Ramos (cell line): Measurements from ENCODE around the gene KCTD17.

Experiments used
- in situ Hi-C: fragments of 300-500 bp; cut with MboI; formaldehyde crosslinking; loops from one replicate; pipeline ENCODE4 v1.14.3; 2022; ENCODE audit warnings: low sequenced_read_pairs; ENCODE audit not compliant: unreplicated experiment

Gene KCTD17

DNA sequence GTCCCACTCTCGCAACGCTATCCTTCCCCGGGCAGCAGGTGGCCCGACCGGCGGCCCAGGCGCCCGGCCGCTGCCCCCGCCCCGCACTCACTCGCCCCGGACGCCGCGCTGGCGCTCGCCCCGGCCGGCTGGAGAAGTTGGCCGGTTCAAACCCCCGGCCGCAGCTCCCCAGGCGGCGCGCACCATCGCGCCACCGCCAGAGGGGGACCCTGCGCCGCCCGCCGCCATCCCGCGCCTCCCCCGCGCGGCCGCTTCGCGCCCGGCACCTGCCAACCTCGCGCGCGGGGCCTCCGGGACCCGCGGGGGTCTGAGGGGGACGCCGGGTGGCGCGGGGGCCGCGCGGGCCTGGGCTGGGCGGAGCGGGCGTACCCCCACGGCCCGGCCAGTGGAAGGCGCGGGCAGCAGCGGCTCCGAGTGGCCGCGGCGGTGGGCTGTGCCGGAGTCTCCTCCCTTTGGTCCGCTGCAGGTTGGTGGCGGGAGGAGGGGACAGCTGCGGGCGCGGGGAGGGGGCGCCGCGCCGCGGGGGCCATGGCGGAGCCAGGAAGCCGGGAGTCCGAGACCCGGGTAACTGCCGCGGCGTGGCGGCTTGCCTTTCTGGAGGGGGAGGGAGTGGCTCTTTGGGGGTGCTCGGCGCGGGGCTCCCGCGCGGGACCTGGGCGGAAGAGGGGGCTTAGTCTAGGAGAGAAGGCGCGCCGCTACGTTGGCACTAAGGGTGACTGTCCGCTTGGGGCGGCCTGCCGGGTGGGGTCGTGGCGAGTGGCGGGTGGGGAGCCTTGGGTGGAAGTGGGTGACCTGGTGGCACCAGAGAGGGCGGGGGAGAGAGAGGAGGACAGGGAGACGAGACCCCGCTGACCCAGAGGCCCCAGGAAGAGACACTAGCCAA lies 32.0 kb upstream of the KCTD17 start, which contains the start of the genes MPST and TST:
Gene MPST (plus strand): TSS at position 434 of the 883 bp plus-strand sequence. CDS start 95 bp downstream, at position 529.
Gene TST (minus strand): TSS at position 139 of the 883 bp plus-strand sequence. CDS start 715 bp downstream, outside the sequence.
- in situ Hi-C loops = no loop called here

DNA sequence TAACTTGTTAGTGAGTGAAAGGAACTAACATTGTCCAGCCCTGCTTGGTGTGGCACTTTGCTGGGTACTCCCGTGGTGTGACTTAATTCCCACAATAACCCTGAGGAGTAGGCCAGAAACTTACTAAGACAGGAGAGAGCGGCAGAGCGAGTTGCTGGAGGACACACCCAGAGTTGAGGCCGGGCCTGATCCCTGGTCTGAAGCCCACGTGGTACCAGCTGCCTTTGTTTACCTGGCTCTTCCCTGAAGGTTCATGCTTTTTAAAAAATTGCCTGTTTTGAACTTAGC lies 31.4 kb upstream of the KCTD17 start:
- in situ Hi-C loops = no loop called here

DNA sequence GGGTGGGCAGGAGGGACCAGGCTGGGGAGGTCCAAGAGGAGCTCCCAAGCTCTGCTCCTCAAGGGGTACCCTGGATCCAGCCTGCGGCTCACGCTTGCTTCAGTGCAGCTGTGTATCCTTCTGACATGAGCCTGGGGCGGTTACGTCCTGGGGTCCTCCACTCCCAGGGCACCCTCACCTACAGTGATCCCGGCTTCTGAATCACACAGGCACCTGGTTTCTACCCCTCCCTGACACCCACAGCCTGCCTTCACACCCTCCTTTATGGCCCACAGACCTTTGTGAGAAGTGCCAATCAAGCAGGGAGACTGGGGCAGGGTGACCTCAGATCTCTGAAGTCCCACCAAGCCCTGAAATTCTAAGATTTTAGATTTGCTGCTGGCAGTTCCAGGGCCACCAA lies 30.5 kb upstream of the KCTD17 start:
- in situ Hi-C loops = no loop called here

DNA sequence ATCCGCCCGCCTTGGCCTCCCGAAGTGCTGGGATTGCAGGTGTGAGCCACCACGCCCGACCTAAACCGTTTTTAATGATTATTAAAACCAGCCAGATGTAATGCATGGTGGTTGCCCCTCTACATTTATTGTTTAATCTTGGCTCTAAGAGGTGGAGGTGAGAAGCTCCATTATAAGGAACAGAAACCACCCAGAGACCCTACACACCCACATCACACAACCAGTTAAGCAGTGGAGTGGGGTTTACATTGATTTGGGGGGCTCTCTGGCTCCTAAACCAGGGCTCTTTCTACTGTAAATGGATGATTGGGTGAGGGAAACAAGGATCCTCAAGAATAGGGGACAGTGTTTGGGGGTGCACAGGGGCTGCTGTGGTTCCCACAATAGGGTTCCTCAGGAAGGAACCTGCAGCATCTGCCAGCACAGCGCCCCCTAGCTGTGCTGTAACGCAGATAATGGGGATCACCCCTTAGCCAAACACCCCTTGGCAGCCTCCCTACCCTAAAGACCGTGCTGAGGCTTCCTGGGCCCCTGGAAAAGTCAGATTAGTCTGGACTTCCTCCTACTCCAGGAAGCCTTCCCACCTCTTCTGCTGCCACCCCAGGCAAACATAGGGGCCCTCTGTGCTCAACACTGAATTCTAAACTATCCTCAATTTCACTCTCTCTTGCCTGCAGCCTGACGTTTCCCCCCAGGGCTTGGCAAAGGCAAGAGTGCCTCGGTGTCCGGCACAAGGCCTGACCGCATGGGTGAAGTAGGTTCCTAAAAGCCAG lies 29.6 kb upstream of the KCTD17 start:
- in situ Hi-C loops = no loop called here

DNA sequence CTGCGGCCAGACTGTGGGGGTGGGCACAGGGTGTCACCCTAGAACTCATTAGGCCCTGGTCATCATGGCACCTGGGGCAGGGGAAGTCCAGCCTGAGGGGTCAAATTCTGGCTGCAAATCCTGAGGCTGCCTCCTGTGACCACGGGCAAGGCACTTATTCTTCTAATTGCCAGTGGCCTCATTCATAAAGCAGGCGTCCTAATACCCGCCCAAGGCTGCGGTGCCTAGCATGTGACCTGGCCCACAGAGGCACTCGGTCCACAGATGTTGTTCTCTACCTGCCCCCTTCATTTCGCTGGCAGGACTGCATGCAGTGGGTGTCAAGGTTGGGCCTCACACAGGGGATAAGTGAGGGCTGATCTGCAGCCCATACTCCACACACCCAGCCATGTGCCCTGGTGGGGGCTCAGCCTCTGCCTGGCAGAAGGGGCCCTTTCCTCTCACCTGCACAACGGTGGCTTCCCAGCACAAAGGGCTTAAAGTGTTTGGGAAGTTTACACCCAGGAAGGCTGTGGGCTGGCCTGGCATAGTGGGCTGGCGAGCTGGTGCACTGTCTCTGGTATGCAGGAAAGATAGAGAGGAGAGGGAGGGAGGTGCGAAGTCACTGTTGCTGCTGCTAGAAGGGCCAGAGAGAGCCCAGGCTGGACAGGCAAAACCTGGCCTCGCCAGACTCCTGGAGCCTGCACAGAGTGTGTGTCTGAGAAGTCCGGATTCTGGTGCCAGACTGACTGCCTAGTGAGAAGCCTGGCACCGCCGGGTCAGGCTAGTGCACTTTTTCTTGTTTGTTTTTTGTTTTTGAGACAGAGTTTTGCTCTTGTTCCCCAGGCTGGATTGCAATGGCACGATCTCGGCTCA lies 28.8 kb upstream of the KCTD17 start:
- in situ Hi-C loops = no loop called here

DNA sequence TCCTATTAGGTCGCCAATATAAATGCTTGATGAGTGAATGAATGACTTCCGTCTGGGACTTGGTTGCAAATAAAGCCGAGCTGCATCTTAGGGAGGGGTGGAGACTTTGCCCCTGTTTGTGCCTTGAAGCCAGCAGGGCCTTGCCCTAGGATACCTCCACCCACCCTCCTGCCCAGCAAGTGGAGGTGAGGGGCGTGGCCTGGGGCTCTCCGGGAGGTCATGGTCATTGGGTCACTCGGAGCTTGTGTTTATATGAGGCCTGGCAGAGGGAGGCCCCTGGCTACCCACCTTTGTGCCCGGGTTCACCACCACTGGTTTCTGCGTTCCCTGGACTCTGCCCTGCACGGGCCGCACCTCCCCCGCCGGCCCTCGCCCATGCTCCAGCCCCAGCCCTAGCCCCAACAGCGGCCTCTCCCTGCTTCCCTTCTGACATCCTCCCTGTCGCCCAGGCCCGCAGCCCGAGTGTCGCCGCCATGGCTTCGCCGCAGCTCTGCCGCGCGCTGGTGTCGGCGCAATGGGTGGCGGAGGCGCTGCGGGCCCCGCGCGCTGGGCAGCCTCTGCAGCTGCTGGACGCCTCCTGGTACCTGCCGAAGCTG lies 27.7 kb upstream of the KCTD17 start:
- in situ Hi-C loops = no loop called here

DNA sequence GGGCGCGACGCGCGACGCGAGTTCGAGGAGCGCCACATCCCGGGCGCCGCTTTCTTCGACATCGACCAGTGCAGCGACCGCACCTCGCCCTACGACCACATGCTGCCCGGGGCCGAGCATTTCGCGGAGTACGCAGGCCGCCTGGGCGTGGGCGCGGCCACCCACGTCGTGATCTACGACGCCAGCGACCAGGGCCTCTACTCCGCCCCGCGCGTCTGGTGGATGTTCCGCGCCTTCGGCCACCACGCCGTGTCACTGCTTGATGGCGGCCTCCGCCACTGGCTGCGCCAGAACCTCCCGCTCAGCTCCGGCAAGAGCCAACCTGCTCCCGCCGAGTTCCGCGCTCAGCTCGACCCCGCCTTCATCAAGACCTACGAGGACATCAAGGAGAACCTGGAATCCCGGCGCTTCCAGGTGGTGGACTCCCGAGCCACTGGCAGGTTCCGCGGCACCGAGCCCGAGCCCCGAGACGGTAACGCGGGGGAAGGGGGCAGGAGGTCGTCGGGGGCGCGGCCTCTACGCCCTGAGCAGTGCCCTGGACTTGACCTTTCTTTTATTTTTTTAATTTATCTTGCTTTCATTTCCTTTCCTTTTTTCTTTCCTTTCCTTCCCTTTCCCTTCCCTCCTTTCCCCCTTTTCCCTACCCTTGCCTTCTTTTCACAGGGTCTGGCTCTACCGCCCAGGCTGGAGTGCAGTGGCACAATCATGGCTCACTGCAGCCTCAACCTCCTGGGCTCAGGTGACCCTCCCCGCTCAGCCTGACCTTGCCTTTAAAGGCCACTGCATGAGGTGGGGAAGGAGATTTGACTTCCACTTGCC lies 27.0 kb upstream of the KCTD17 start:
- in situ Hi-C loops = no loop called here

DNA sequence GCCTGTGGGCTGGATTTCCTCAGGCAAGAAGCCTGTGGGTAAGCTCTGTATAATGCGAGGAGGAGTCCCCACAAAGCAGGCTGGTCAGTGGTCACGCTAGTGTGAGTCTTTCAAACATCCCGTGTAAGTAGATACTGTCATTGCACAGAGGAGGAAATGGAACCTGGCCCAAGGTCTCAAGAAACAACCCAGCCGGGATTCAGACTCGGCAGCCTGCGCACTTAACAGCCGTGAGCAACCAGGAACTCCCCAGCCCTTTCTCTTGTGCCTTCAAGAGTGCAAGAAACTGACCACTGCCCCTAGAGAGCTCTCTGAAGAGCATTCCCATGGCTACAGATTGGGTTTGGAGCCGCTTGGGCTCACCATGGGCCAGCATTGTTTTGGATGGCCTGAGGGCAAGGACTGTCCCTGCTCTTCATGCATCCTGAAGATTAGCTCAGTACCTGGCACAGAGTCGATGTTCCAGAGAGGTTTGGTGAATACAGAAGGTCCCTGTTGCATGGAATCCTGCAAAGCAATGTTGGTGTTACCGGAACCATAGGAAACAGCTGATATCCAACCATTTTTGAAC lies 26.0 kb upstream of the KCTD17 start:
- in situ Hi-C loops = no loop called here

DNA sequence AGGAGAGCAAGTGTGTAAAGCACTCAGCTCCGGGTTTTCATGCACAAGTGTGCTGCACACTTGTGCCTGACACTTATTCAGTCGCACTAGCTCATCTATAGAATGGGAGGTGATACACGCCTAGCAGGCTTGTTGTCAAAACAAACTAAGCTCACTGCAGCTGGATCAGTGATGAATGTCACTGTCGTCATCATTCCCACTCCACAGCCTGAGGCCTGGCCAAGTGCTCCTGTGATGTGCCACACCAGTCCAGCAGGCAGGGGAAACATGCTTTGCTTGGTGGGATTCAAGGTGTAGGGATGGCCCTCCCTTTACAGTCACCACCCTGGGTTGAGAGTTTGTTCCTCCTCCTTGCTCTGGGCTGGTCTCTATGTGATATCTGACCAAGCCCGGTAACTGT lies 25.2 kb upstream of the KCTD17 start:
- in situ Hi-C loops = no loop called here

DNA sequence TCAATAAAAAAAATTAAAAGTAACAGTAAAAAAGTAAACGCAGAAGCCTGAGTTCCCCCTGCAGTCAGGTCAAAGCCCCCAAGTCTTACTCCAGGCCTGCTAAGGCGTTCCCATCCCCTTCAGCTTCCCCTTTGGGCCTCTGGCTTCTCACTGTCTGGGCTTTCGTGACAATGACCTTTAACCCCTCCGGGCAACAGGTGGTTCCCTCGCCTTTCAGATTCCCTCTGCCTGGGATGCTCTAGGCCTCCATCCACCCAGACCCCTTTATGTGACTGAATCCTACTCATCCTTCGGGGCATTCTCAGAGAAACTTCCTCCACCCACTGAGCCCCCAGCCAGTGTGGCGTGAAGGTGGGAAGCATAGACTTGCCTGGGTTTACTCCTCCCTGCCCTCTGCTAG lies 24.0 kb upstream of the KCTD17 start:
- in situ Hi-C loops = no loop called here

DNA sequence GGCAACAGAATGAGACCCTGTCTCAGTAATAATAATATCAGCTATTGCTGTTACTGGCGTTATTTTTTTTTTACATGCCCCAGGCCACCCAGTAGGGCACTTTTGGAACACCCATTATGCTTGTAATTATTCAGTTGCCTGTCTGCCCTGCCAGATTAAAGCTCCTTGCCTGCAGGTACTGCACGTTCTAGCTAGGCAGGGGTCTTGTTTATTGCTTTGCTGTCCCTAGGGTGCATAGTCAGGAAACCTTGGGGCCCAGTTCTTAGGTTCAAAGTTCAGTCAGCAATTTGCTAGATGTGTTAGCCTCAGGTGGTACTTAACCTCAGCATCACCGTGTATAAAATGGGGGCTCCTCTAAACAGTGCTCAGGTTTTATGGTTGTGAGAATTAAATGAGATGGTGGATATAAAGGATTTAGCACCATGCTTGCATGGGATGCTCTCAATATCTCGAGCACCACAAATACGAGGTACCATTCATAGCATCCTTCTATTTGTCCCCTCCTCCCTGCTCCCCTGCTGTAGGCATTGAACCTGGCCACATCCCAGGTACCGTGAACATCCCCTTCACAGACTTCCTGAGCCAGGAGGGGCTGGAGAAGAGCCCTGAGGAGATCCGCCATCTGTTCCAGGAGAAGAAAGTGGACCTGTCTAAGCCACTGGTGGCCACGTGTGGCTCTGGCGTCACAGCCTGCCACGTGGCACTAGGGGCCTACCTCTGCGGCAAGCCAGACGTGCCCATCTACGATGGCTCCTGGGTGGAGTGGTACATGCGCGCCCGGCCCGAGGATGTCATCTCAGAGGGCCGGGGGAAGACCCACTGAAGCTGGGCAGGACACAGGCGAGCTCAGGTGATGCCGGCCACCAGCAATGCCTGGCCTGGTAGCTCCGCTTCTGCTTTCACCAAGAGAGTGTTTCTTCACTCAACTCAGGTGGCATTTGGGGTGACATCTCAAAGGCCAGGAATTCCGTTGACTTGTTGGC lies 22.6 kb upstream of the KCTD17 start:
- in situ Hi-C loops = no loop called here

DNA sequence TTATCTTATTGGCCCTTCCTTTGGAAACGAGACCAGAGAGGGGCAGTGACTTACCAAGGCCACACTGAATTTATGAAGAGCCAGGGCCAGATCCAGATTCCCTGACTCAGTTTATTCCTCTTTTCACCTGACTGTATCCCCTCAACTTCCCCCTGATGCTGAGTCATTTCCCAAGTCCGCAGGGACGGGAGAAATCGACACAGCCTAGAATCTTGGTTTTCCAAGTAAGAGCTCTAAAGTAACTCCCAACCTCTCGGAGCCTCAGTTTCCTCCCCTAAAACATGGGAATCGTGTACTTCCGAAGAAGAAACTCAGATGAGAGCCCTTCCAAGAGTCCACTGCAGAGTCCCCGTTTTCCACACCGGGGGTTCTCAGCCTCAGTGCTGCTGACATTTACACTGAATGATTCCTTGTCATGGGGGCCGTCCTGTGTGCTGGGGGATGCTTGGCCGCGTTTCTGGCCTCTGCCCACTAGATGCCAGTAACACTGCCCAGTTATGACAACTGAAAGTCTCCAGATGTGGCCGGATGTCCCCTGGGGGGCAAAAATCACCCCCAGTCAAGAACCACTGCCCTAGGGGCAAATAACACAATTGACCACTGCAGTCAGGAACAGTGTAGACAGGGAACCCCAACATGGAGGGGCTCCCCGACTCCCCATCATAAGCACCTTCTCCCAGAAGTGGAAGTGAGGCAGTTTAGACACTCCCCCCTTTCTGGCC lies 20.8 kb upstream of the KCTD17 start:
- in situ Hi-C loops = no loop called here

DNA sequence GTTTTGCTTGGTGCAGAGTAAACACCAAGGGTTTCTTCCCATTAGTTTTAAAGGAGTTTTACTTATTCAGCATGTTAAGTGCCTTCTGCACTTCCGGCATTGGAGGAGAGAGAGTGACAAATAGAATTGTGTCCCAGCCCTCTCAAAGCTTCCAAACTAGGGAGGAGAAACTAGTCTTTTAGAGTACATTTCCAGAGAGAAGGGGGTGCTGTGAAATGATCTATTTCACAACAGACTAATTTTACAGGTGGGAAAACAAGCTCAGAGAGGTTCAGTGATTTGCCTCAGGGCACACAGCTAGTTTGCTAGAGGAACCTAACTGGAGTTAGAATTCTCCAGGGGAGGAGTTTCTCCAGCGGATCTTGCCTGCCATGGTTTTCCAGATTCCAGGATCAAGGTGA lies 19.4 kb upstream of the KCTD17 start:
- in situ Hi-C loops = no loop called here

DNA sequence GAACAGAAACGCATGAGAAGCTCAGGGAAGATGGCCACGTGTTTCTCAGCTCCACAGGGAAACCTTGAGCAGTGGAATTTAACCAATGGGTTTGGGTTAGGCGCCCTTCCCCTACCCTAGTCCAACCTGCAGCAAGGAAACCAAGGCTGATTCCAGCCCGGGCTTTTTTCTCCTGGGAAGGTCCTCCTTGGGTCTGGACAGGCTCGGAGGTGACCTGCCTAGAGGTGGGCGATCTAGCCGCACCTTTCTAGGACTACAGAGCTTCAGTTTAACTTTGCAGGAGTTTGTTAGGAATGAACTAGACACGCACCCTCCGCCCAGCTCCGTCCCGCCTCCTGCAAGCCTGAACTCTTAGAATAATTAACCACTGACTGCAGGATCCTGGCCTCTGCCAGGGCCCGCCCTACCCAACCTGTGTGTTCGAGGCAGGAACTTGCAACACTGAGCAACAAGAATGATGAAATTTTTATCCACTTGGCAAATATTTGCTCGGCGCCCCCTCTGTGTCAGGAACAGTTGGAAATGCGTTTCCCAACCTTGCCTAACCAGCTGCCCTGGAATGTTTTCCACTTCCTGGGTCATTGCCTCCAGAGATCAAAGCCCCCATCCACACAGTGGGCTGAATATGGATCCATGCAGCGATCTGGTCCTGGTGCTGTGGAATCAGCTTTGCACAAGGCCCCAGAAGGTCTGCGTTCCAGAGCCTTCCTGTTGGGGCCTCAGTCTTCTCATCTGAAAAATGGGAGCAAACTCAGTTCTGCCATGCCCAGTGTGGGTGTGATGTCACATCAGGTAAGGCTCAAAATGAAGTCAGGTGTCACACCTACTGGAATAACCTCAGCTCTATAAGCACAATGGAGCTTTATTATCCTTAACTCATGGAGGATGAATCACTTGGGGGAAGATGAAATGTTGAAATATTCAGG lies 18.7 kb upstream of the KCTD17 start:
- in situ Hi-C loops = no loop called here

DNA sequence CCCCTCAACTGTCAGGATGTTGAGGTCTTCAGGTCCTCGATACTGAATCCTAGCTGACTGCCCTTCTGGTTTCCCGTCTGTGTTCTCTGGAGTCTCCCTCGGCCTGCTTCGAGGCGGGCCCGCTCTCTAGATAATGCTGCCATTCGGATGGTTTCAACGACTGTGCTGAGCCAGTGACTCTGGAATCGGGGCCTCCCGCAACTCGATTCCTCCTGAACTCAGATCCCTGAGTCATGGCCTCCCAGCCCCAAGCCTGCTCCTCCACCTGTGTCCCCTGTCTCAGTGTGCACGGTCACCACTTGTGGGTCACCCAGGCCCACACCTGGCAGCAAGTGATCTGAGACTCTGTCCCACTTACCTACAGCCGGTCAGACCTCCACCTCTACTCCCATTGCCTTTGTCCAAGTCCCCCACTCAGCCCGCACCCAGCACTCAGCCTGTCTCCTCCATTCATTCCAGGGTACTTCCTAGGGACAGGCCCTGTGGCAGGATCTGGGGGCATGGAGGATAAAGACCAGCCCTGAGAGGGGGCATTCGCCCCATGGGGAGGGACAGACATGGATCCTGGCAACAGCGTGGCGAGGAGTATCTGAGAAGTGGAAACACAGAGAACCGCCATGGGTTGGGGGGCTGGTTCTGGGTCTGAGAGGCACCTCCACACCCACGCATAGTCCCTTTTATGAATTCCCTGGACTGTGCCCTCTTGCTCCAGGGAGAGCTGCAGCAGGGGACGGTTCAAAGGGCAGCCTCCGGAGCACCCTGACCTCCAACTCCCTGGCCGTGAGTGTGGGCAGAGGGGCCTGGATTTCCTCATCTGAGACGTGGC lies 17.7 kb upstream of the KCTD17 start:
- in situ Hi-C loops = no loop called here
